Measurements from ENCODE around the gene CDKN2A.

GRCh38 chr9:21982861-21983560, 11.2 kb downstream of the CDKN2A start:
- TF ChIP-seq CTCF (IDR thresholded peaks at IDR 0.05; ENCODE audit: extremely low read depth in 1 of 2, insufficient read depth in 1 of 2, low read depth in 1 of 2, low read length in 2 of 2) (no peak), POLR2AphosphoS5 (IDR thresholded peaks at IDR 0.05; ENCODE audit: insufficient read depth, low read depth, low read length) (no peak), POLR2A (IDR thresholded peaks at IDR 0.05; ENCODE audit: low read depth, low read length) (no peak), EZH2 (IDR thresholded peaks at IDR 0.05; ENCODE audit: borderline replicate concordance, low read depth, low read length, severe bottlenecking) (no peak), FOS (IDR thresholded peaks at IDR 0.05; ENCODE audit: borderline replicate concordance, insufficient read depth, low read length) (no peak), MAX (IDR thresholded peaks at IDR 0.05; ENCODE audit: insufficient read depth, insufficient read length) (no peak), JUN (IDR thresholded peaks at IDR 0.05; ENCODE audit: borderline replicate concordance, insufficient read depth, insufficient read length, low read depth) (no peak), MYC (IDR thresholded peaks at IDR 0.05; ENCODE audit: low read depth, low read length) (no peak), GATA2 (IDR thresholded peaks at IDR 0.05; ENCODE audit: insufficient read depth, insufficient read length, low read depth, low read length) (no peak)

Measured in endothelial cell of umbilical vein (primary cell).